Heart right ventricle (tissue), 16 donors: Measurements from ENCODE around the gene CDC14B. TPM values are rescaled to one million over a fixed set of nuclear protein-coding genes. Genes with fewer than 3 reads are reported as not detected.

ENCODE experiments used
- ATAC-seq, 8 donors: fragments of 200-7000 bp; cut with Tn5 transposase; one replicate each; pipeline ENCODE4 v1.9.1; 2020; ENCODE audit warnings: mild to moderate bottlenecking in 8 of 8, moderate library complexity in 8 of 8, moderate number of reproducible peaks in 1 of 8
- DNase-seq, 2 donors: peaks; one replicate each; pipeline ENCODE4 v3.0.0-alpha.2; 2020
- H3K27ac ChIP-seq, 10 donors: fragments of 200-600 bp; sonication (generic) in 2 of 10; one replicate each; pipeline versions ENCODE4 v1.5.0 to v1.8.0; 2020 to 2022; ENCODE audit warnings: mild to moderate bottlenecking in 3 of 10
- H3K27me3 ChIP-seq, 7 donors: fragments of 200-600 bp; one replicate each; pipeline ENCODE4 v1.8.0; 2021 to 2022; ENCODE audit warnings: mild to moderate bottlenecking in 2 of 7
- H3K36me3 ChIP-seq, 9 donors: fragments of 200-600 bp; sonication (generic) in 1 of 9; one replicate each; pipeline versions ENCODE4 v1.5.0 to v1.8.0; 2020 to 2022; ENCODE audit warnings: mild to moderate bottlenecking in 2 of 9
- H3K4me1 ChIP-seq, 9 donors: fragments of 200-600 bp; sonication (generic) in 1 of 9; one replicate each; pipeline versions ENCODE4 v1.5.0 to v1.8.0; 2020 to 2022; ENCODE audit warnings: mild to moderate bottlenecking in 4 of 9
- H3K4me3 ChIP-seq, 10 donors: fragments of 200-600 bp; sonication (generic) in 2 of 10; one replicate each; pipeline versions ENCODE4 v1.5.0 to v1.8.0; 2020 to 2022; ENCODE audit warnings: mild to moderate bottlenecking in 7 of 10, moderate library complexity in 2 of 10
- H3K9me3 ChIP-seq, 11 donors: fragments of 200-600 bp in 10 of 11; sonication (generic) in 2 of 11; one replicate each; pipeline versions ENCODE4 v1.5.0 to v1.8.0; 2013 to 2022; ENCODE audit warnings: mild to moderate bottlenecking in 2 of 11, control low read depth in 1 of 11, moderate library complexity in 1 of 11
- CTCF ChIP-seq, 9 donors: fragments of 200-600 bp; sonication (generic) in 2 of 9; IDR thresholded peaks; one replicate each; pipeline versions ENCODE4 v1.5.0 to v1.8.0; 2021 to 2022; ENCODE audit warnings: antibody characterized with exemption in 9 of 9, mild to moderate bottlenecking in 5 of 9, moderate library complexity in 1 of 9
- WGBS, 2 donors: extraction: QIAGEN DNeasy Blood & Tissue Kit; methylation state at CpG; one replicate each; pipeline ENCODE4 v1.1.7; 2013; ENCODE audit warnings: inconsistent platforms in 1 of 2; 5-methylcytosine and 5-hydroxymethylcytosine counted together
- intact Hi-C, 10 donors: fragments of 100-400 bp; cut with DNase I; formaldehyde crosslinking; loops; one replicate each; pipeline versions ENCODE4 v1.11.1 to v1.14.2; 2022
- polyA plus RNA-seq, 2 donors: library from polyadenylated mRNA; stranded (reverse); fragments of 200-250 nt; gene quantifications; one replicate each; pipeline ENCODE4 v1.2.3, GENCODE V29; 2013
- total RNA-seq, 10 donors: library from RNA; stranded (reverse); fragmentation: NEBNext Ultra II Directional in 3 of 10; extraction: Animal tissue kit (Norgen Biotek cat#: 25700) in 3 of 10; gene quantifications; one replicate each; pipeline versions ENCODE4 v1.2.1 to v1.2.4, GENCODE V29; 2021 to 2023
- donor health status: Arrhythmogenic right ventricular cardiomyopathy.
- donor health status: ischemic (EF 13 %, LVEDD 7.1; RV severe dilation, severe dysfunction).
- donor health status: healthy with polysubstance abuse.
- donor health status: DM: no; HTN: yes; CAD: no.
- donor health status: DM: no; HTN: no; CAD: no.
- donor health status: ischemic (EF 25% LVEDD 6.9; RV normal size, moderate dysfunction).
- donor health status: ischemic (EF 25% LVEDD 5.7; RV mildly dilated, moderate dysfunction).
- donor health status: healthy.
- donor health status: DM: yes; HTN: yes; CAD: no.
- donor health status: Ischemic cardiomyopathy.
- donor health status: ischemic (EF 35%, LVEDD 5.7; RV mildly dilated, moderate dysfunction).
- donor health status: nonischemic (EF 11% LVEDD 7.7; RV severe dilation, severe dysfunction).
- donor health status: DM: yes; HTN: yes; CAD: no.
- donor health status: PGD.
- donor health status: ischemic (EF 29% LVEDD 5.4; RV normal size, mild dysfunction).
- donor health status: nonischemic (EF 23%, LVEDD 6.1; RV moderate dilation, normal function).

The CDC14B gene
- total and polyA plus RNA-seq, 12 donors = 5.1 to 30.8 (median 23.9) TPM

GRCh38 chr9:96564217-96564616, 55.4 kb downstream of the CDC14B start:
- peaks cover 0 to 4% (median 0%) of the 10 kb centered on the region in 7 donors for H3K27me3 ChIP-seq
- no peak overlapping the region for H3K4me3 ChIP-seq
- H3K27ac ChIP-seq = peak overlapping the region in 4 of 10 donors; percentile 21 to 30 (median 23)
- intact Hi-C loops = loop anchor here in 3 of 10 donors (10.0 kb wide), 3 partner anchors 51 to 109 kb away; partner anchors contain the start of genes CDC14B (in 1 of the 3), HABP4 (in 1 of the 3) and PRXL2C (in 1 of the 3)
- peaks cover 0 to 39% (median 20%) of the 10 kb centered on the region in 9 donors for H3K4me1 ChIP-seq
- peaks cover 0 to 29% (median 8%) of the 10 kb centered on the region in 9 donors for H3K36me3 ChIP-seq
- no peak for DNase-seq
- 68 to 77% methylated on average over 4 of the region's 4 CpGs for WGBS, 2 donors
- ATAC-seq = no peak
- peaks cover 0 to 6% (median 0%) of the 10 kb centered on the region in 11 donors for H3K9me3 ChIP-seq
- no peak for TF ChIP-seq CTCF (IDR thresholded peaks at IDR 0.05)

- no peak for TF ChIP-seq CTCF (IDR thresholded peaks at IDR 0.05)
- Histone ChIP-seq H3K36me3 (peaks cover 0 to 29% (median 8%) of the 10 kb centered on the region in 9 donors), H3K4me3 (no peak overlapping the region), H3K9me3 (peaks cover 0 to 6% (median 0%) of the 10 kb centered on the region in 11 donors), H3K27ac (peak overlapping the region in 3 of 10 donors; percentile 18 to 39 (median 28)), H3K4me1 (peaks cover 0 to 54% (median 26%) of the 10 kb centered on the region in 9 donors), H3K27me3 (no peaks in the 10 kb centered on the region)
- ATAC-seq = peak in 2 of 8 donors; percentile 46 to 50
- DNase-seq = no peak
- 69 to 72% methylated on average over 6 of the region's 6 CpGs for WGBS, 2 donors
- intact Hi-C loops = loop anchor here in 2 of 10 donors (5.0 to 10.0 kb wide), 2 partner anchors 52 to 235 kb away; no protein-coding TSS in a partner anchor
Measured at GRCh38 chr9:96559339-96559943, 60.2 kb downstream of the CDC14B start.

- Histone ChIP-seq H3K9me3 (peaks cover 0 to 6% (median 0%) of the 10 kb centered on the region in 11 donors), H3K4me1 (peaks cover 0 to 60% (median 30%) of the 10 kb centered on the region in 9 donors), H3K36me3 (peaks cover 0 to 26% (median 8%) of the 10 kb centered on the region in 9 donors), H3K4me3 (no peak overlapping the region), H3K27ac (peak overlapping the region in 3 of 10 donors; percentile 74 to 82 (median 78)), H3K27me3 (no peaks in the 10 kb centered on the region)
- DNase-seq (no peak), ATAC-seq (no peak)
- TF ChIP-seq CTCF (IDR thresholded peaks at IDR 0.05) = no peak
- WGBS, 2 donors = 86 to 93% methylated on average over 1 of the region's 1 CpG
- intact Hi-C loops = loop anchor here in 2 of 10 donors (5.0 to 10.0 kb wide), 2 partner anchors 51 to 233 kb away; no protein-coding TSS in a partner anchor
Measured at GRCh38 chr9:96557921-96558320, 61.7 kb downstream of the CDC14B start.

- Histone ChIP-seq H3K4me3 (peak overlapping the region in 2 of 10 donors; percentile 5 to 15), H3K27ac (peak overlapping the region in 9 of 10 donors; percentile 20 to 82 (median 70)), H3K27me3 (no peaks in the 10 kb centered on the region), H3K36me3 (peaks cover 0 to 16% (median 3%) of the 10 kb centered on the region in 9 donors), H3K9me3 (peaks cover 0 to 6% (median 0%) of the 10 kb centered on the region in 11 donors), H3K4me1 (peaks cover 0 to 61% (median 30%) of the 10 kb centered on the region in 9 donors)
- peak; percentile 64 to 77 (median 69) for ATAC-seq
- no peak for TF ChIP-seq CTCF (IDR thresholded peaks at IDR 0.05)
- 63 to 68% methylated on average over 15 of the region's 15 CpGs for WGBS, 2 donors
- peak in 1 of 2 donors; percentile 27 for DNase-seq
- intact Hi-C loops = loop anchor here in 2 of 10 donors (5.0 to 10.0 kb wide), 2 partner anchors 50 to 232 kb away; no protein-coding TSS in a partner anchor
Measured at GRCh38 chr9:96556701-96557461, 62.8 kb downstream of the CDC14B start.
